ENCODE results near the gene EXOSC1.

EXOSC1 gene

GRCh38 chr10:97400665-97401454, 44.9 kb downstream of the EXOSC1 start, which contains the start of gene RRP12:
Gene RRP12, minus strand, starts transcription at chr10:97401340. Its CDS starts 109 bp downstream, at chr10:97401231.
- peak; percentile 96 for DNase-seq (ENCODE audit: low read depth)
- no peak for TF ChIP-seq CTCF (IDR thresholded peaks at IDR 0.05; ENCODE audit: control insufficient read depth, extremely low read depth, insufficient read depth)
- peak within 1 kb of the TSS; percentile 84 for H3K4me3 ChIP-seq (ENCODE audit: low read depth, low read length)

- DNase-seq (ENCODE audit: low read depth): peak; percentile 51
- TF ChIP-seq CTCF (IDR thresholded peaks at IDR 0.05; ENCODE audit: control insufficient read depth, extremely low read depth, insufficient read depth): no peak
- H3K4me3 ChIP-seq (ENCODE audit: low read depth, low read length): peak overlapping the region; percentile 84
Observed at GRCh38 chr10:97399843-97400545, 45.8 kb downstream of the EXOSC1 start.

DNA sequence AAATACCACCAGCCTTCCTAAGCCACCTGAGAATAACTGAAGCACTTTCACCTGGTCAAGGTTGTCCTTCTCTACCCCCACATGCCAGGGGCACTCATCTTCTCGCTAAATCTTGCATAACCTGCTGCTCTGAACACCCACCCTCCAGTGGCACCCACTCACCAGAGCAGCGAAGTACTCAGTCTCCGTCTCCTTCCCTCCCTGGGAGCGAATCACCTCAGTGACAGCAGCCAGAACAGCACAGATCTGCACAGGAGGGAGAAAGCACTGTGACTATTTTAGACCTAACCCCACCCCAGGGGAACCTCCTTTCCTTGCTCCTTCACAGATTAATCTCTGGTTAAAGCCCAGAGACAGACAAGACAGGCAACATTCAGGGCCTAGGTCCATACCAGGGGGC, 49.8 kb downstream of the EXOSC1 start:
- no peak for TF ChIP-seq CTCF (IDR thresholded peaks at IDR 0.05; ENCODE audit: control insufficient read depth, extremely low read depth, insufficient read depth)
- H3K4me3 ChIP-seq (ENCODE audit: low read depth, low read length): no peak overlapping the region

DNA sequence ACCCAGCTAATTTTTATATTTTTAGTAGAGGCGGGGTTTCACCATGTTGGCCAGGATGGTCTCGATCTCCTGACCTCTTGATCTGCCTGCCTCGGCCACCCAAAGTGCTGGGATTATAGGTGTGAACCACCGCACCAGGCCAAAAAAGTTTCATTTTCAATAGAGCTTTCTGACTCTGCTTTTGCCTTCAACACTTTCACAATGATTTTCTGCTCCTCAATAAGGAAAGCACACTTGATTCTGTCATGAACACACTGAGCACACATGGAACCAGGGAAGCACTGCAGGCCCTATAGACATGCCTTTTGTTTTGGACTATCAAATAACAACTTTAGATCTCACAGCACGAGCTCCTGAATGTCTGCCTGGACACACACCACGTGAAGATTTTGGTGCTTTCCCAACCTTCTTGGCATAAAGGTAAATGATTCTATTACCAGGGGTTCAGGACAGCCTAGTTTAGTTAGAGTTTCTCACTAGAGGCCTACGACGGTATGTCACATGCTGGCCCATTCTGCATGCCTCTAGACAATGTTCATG, 52.7 kb downstream of the EXOSC1 start:
- no peak for TF ChIP-seq CTCF (IDR thresholded peaks at IDR 0.05; ENCODE audit: control insufficient read depth, extremely low read depth, insufficient read depth)
- no peak overlapping the region for H3K4me3 ChIP-seq (ENCODE audit: low read depth, low read length)
- no peak for DNase-seq (ENCODE audit: low read depth)

More for the DNA sequence above, 49.8 kb downstream of the EXOSC1 start:
- DNase-seq (ENCODE audit: low read depth): no peak

- no peak for TF ChIP-seq CTCF (IDR thresholded peaks at IDR 0.05; ENCODE audit: control insufficient read depth, extremely low read depth, insufficient read depth)
- DNase-seq (ENCODE audit: low read depth): no peak
- H3K4me3 ChIP-seq (ENCODE audit: low read depth, low read length): no peak overlapping the region
Observed at GRCh38 chr10:97390091-97390490, 55.7 kb downstream of the EXOSC1 start.

- TF ChIP-seq CTCF (IDR thresholded peaks at IDR 0.05; ENCODE audit: control insufficient read depth, extremely low read depth, insufficient read depth): no peak
- H3K4me3 ChIP-seq (ENCODE audit: low read depth, low read length): no peak overlapping the region
- no peak for DNase-seq (ENCODE audit: low read depth)
Observed at GRCh38 chr10:97388152-97388551, 57.7 kb downstream of the EXOSC1 start.
